Left lobe of liver (tissue), 2 donors: Measurements from ENCODE around the gene CLEC18C. TPM values are rescaled to one million over a fixed set of nuclear protein-coding genes. Genes with fewer than 3 reads are reported as not detected.
"Not testable (repeated sequence)": the region's sequence is repeated elsewhere in the genome, so short reads cannot be mapped to it uniquely, and the experiment has no call there.

Experiments
- ATAC-seq: fragments of 200-7000 bp; cut with Tn5 transposase; one replicate; pipeline ENCODE4 v1.9.1; 2020; ENCODE audit warnings: mild to moderate bottlenecking, moderate library complexity
- DNase-seq: peaks from one replicate; pipeline ENCODE4 v3.0.0-alpha.2; 2020; ENCODE audit warnings: low spot score
- total RNA-seq: library from RNA; stranded (reverse); gene quantifications from one replicate; pipeline ENCODE4 v1.2.1, GENCODE V29; 2021
- donor health status: DM: no; HTN: no; CAD: no; lungs with moderate emphysema.
- donor health status: DM: no; HTN: yes; CAD: no.

CLEC18C gene
- 0.40 TPM for total RNA-seq

GRCh38 chr16:70173212-70173837, at the start of gene CLEC18C:
Gene CLEC18C, plus strand, starts transcription at chr16:70173787. Its CDS starts 492 bp downstream, at chr16:70174279.
- peak; percentile 38 for DNase-seq
- ATAC-seq = peak; percentile 58

GRCh38 chr16:70123822-70124221, 49.8 kb upstream of the CLEC18C start:
- not testable (repeated sequence) for DNase-seq, ATAC-seq

- not testable (repeated sequence) for DNase-seq, ATAC-seq
Observed at GRCh38 chr16:70126226-70126625, 47.4 kb upstream of the CLEC18C start.

GRCh38 chr16:70127706-70128105, 45.9 kb upstream of the CLEC18C start:
- peak; percentile 29 for ATAC-seq
- not testable (repeated sequence) for DNase-seq

- DNase-seq, ATAC-seq: not testable (repeated sequence)
Observed at GRCh38 chr16:70128844-70129243, 44.7 kb upstream of the CLEC18C start.

GRCh38 chr16:70135796-70136195, 37.8 kb upstream of the CLEC18C start:
- ATAC-seq, DNase-seq: not testable (repeated sequence)

GRCh38 chr16:70136595-70136994, 37.0 kb upstream of the CLEC18C start:
- not testable (repeated sequence) for ATAC-seq, DNase-seq

- not testable (repeated sequence) for ATAC-seq, DNase-seq
Observed at GRCh38 chr16:70142739-70143138, 30.8 kb upstream of the CLEC18C start.

GRCh38 chr16:70143231-70143895, 30.2 kb upstream of the CLEC18C start:
- not testable (repeated sequence) for ATAC-seq

GRCh38 chr16:70147853-70148252, 25.7 kb upstream of the CLEC18C start:
- not testable (repeated sequence) for DNase-seq, ATAC-seq

More at GRCh38 chr16:70143231-70143895, 30.2 kb upstream of the CLEC18C start:
- not testable (repeated sequence) for DNase-seq

- DNase-seq, ATAC-seq: not testable (repeated sequence)
Observed at GRCh38 chr16:70148453-70148852, 25.1 kb upstream of the CLEC18C start.

GRCh38 chr16:70149296-70149695, 24.3 kb upstream of the CLEC18C start:
- DNase-seq, ATAC-seq: not testable (repeated sequence)

- DNase-seq (peak; percentile 35), ATAC-seq (no peak)
Observed at GRCh38 chr16:70151391-70151790, 22.2 kb upstream of the CLEC18C start.

GRCh38 chr16:70151941-70152509, 21.6 kb upstream of the CLEC18C start:
- DNase-seq = peak; percentile 45

GRCh38 chr16:70152578-70153302, 20.8 kb upstream of the CLEC18C start:
- ATAC-seq (peak; percentile 77), DNase-seq (peak; percentile 55)

More at GRCh38 chr16:70151941-70152509, 21.6 kb upstream of the CLEC18C start:
- no peak for ATAC-seq

GRCh38 chr16:70154736-70155135, 18.9 kb upstream of the CLEC18C start:
- ATAC-seq = not testable (repeated sequence)
- peak; percentile 33 for DNase-seq

GRCh38 chr16:70156207-70156978, 17.2 kb upstream of the CLEC18C start:
- DNase-seq = peak; percentile 41
- no peak for ATAC-seq

- ATAC-seq (no peak), DNase-seq (peak; percentile 35)
Observed at GRCh38 chr16:70157105-70157476, 16.5 kb upstream of the CLEC18C start.

GRCh38 chr16:70157477-70158260, 15.9 kb upstream of the CLEC18C start:
- DNase-seq = peak; percentile 33
- ATAC-seq = peak; percentile 52
